ENCODE results near the gene C21orf91. TPM values are rescaled to one million over a fixed set of nuclear protein-coding genes. Genes with fewer than 3 reads are reported as not detected.

Gene C21orf91
- total and polyA plus RNA-seq, 2 donors (not counting 1 experiment from before 2014, with no cell fraction given): 6.7 to 32.3 TPM

DNA sequence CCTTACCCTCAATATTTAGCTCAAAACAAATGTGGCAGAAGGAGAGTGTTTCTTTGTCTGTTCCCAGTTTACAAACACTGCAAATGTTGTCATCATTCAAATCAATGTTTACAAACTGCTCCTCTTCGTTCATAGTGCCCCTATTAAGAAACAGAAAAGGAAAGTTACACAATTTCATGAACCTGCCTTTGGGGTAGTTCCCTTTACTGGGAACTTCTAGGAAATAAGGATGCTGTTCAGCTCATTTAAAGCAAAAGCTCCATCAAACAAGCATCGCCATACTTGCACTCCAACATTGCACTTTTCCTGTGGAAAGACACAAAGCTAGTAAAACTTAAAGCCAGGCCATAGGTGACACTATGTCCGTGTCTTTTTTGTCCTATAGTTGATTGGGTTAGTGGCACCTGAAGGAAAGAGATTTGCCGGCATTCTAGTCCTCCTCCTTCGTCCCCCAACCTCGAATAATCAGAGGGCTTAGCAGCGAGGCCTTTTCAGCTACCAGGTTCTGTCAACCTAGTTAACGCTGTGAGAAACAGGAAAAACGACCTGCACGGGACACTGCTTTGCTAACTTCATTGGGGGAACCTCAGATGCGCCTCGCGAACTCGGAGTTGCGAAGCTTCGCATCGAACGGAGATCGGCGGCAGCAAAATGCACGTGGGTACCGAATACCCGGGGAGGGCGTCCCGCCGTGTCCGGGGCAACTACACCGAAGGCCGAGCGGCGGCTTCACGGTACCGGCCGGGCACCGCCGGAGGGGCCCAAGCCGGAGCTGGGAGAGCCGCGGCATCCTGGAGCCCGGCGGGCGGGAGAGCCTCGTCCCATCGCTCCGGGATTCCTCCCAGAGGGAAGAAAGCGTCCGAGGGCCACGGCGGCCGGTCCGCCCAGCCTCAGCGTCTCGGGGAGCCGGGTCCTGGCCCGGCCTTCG, 706 bp downstream of the C21orf91 start:
- H3K4me2 ChIP-seq (replicated peaks; ENCODE audit: low read depth, low read length, poor library complexity, severe bottlenecking): peak overlapping the region; percentile 87
- peaks cover 41% of the 10 kb centered on the region for H3K79me2 ChIP-seq (ENCODE audit: control insufficient read depth, insufficient read depth, low read length)
- TF ChIP-seq, protein P1, sequence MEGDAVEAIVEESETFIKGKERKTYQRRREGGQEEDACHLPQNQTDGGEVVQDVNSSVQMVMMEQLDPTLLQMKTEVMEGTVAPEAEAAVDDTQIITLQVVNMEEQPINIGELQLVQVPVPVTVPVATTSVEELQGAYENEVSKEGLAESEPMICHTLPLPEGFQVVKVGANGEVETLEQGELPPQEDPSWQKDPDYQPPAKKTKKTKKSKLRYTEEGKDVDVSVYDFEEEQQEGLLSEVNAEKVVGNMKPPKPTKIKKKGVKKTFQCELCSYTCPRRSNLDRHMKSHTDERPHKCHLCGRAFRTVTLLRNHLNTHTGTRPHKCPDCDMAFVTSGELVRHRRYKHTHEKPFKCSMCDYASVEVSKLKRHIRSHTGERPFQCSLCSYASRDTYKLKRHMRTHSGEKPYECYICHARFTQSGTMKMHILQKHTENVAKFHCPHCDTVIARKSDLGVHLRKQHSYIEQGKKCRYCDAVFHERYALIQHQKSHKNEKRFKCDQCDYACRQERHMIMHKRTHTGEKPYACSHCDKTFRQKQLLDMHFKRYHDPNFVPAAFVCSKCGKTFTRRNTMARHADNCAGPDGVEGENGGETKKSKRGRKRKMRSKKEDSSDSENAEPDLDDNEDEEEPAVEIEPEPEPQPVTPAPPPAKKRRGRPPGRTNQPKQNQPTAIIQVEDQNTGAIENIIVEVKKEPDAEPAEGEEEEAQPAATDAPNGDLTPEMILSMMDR (IDR thresholded peaks at IDR 0.05): no peak
- no peak for TF ChIP-seq EZH2 (IDR thresholded peaks at IDR 0.05; ENCODE audit: borderline replicate concordance, insufficient read depth, low read depth, low read length, poor library complexity, severe bottlenecking)
- peak overlapping the region; percentile 86 to 96 for H3K27ac ChIP-seq (ENCODE audit: low read length in 2 of 2)
- ChIA-PET CTCF (interaction anchor here (0.8 to 1.7 kb wide), 8 partner anchors 13 to 140 kb away, joined by 3 to 11 read pairs (median 3); no protein-coding TSS in a partner anchor), POLR2A (interaction anchor here (1.0 to 2.4 kb wide), 4 partner anchors 15 to 37 kb away, joined by 3 to 14 read pairs (median 3); no protein-coding TSS in a partner anchor)
- under 1% methylated on average over 53 of the region's 56 CpGs for WGBS (ENCODE audit: insufficient coverage)
- H3K4me3 Mint-ChIP-seq: peak overlapping the region; percentile 98
- peaks cover 19% of the 10 kb centered on the region for H4K20me1 ChIP-seq (ENCODE audit: control insufficient read depth, insufficient read depth, low read length, poor library complexity, severe bottlenecking)
- peak; percentile 9 for ATAC-seq (ENCODE audit: low read depth)
- intact Hi-C loops (cut with micrococcal nuclease): loop anchor here (1.0 to 2.0 kb wide), 3 partner anchors 24 to 140 kb away; no protein-coding TSS in a partner anchor
- H3K4me1 ChIP-seq (ENCODE audit: control insufficient read depth in 2 of 2, insufficient read depth in 2 of 2, low read length in 2 of 2): peaks cover 24 to 26% of the 10 kb centered on the region in 2 donors
- peaks cover 1 to 30% of the 10 kb centered on the region in 2 experiments for H3K36me3 ChIP-seq (replicated peaks in 1 of 2; ENCODE audit: control extremely low read depth in 1 of 2, control insufficient read depth in 1 of 2, extremely low read depth in 1 of 2, insufficient read depth in 2 of 2, low read length in 1 of 2)
- peak overlapping the region; percentile 93 for H2AFZ ChIP-seq (ENCODE audit: insufficient read depth, low read depth, low read length, poor library complexity, severe bottlenecking)
- H3K9me3 Mint-ChIP-seq (ENCODE audit: insufficient read depth): no peaks in the 10 kb centered on the region
- H3K9me3 ChIP-seq (ENCODE audit: control extremely low read depth in 1 of 3, control insufficient read depth in 2 of 3, insufficient read depth in 1 of 3, low read length in 2 of 3): no peaks in the 10 kb centered on the region
- peak overlapping the region; percentile 99 for H3K27ac Mint-ChIP-seq
- peak overlapping the region; percentile 86 for H3K9ac ChIP-seq (ENCODE audit: low read length)
- no peaks in the 10 kb centered on the region for H3K27me3 Mint-ChIP-seq
- no peaks in the 10 kb centered on the region for H3K27me3 ChIP-seq (replicated peaks in 1 of 4; ENCODE audit: control extremely low read depth in 1 of 4, control insufficient read depth in 3 of 4, insufficient read depth in 4 of 4, low read length in 3 of 4)
- H3K4me3 ChIP-seq (ENCODE audit: control extremely low read depth in 1 of 5, extremely low read depth in 1 of 5, insufficient read depth in 1 of 5, low read depth in 2 of 5, low read length in 4 of 5): peak overlapping the region; percentile 67 to 93 (median 85)
- DNase-seq: peak; percentile 76
- H3K4me1 Mint-ChIP-seq: peaks cover 39% of the 10 kb centered on the region

All from B cell (primary cell).